H1 (cell line): ENCODE data around the gene KCNH5. TPM values are rescaled to one million over a fixed set of nuclear protein-coding genes. Genes with fewer than 3 reads are reported as not detected.

ENCODE experiments used
- CTCF ChIA-PET: fragments of 300-600 bp; sonication (Branson Sonifier 250); formaldehyde crosslinking; loops from one replicate; lab custom pipeline; 2021; ENCODE audit not compliant: partially characterized antibody; lab: Charles Lee
- POLR2A ChIA-PET: fragments of 300-600 bp; sonication (Branson Sonifier 250); formaldehyde crosslinking; loops from one replicate; lab custom pipeline; 2021; ENCODE audit warnings: inconsistent platforms; ENCODE audit not compliant: partially characterized antibody; lab: Charles Lee
- DNase-seq, 2 experiments: peaks; one replicate each; pipeline versions ENCODE4 v3.0.0 to v3.0.0-alpha.2; 2010 to 2022; ENCODE audit warnings: low spot score in 2 of 2, low read depth in 1 of 2, mixed read lengths in 1 of 2
- FAIRE-seq: peaks from 2 replicates; lab custom pipeline; 2011; peaks lifted over from hg19 to GRCh38; lab: Jason Lieb, UNC
- H2AFZ ChIP-seq: 2 replicates; pipeline ENCODE4 v1.8.1; 2012; ENCODE audit warnings: low read length, inconsistent platforms
- H2AK5ac ChIP-seq: 2 replicates; pipeline ENCODE4 v1.6.1; 2013; ENCODE audit warnings: low read depth, low read length
- H2BK120ac ChIP-seq: replicated peaks from 2 replicates; pipeline ENCODE3; 2013; ENCODE audit warnings: low read depth, low read length, inconsistent platforms
- H2BK12ac ChIP-seq: 2 replicates; pipeline ENCODE4 v1.6.1; 2013; ENCODE audit warnings: low read depth, low read length
- H2BK15ac ChIP-seq: 2 replicates; pipeline ENCODE4 v1.6.1; 2013; ENCODE audit warnings: low read length
- H2BK20ac ChIP-seq: 2 replicates; pipeline ENCODE4 v1.6.1; 2013; ENCODE audit warnings: low read length
- H2BK5ac ChIP-seq: 2 replicates; pipeline ENCODE4 v1.6.1; 2013; ENCODE audit warnings: low read depth, low read length
- H3K14ac ChIP-seq: 2 replicates; pipeline ENCODE4 v1.6.1; 2013; ENCODE audit warnings: inconsistent platforms; ENCODE audit not compliant: insufficient read length
- H3K18ac ChIP-seq: 2 replicates; pipeline ENCODE4 v1.6.1; 2013; ENCODE audit warnings: low read length; ENCODE audit errors: extremely low read depth
- H3K23ac ChIP-seq: 2 replicates; pipeline ENCODE4 v1.6.1; 2013; ENCODE audit warnings: inconsistent platforms; ENCODE audit not compliant: insufficient read length
- H3K23me2 ChIP-seq: 2 replicates; pipeline ENCODE4 v1.6.1; 2013; ENCODE audit warnings: low read depth, low read length
- H3K27ac ChIP-seq: 2 replicates; pipeline ENCODE4 v1.6.1; 2011; ENCODE audit warnings: low read depth, low read length, inconsistent platforms
- H3K27me3 ChIP-seq, 4 experiments: replicated peaks in 1 of 4; 1 replicate in 1 of 4; 2 replicates in 3 of 4; pipeline versions ENCODE4 v1.6.1 to v1.8.1; 2011 to 2013; ENCODE audit warnings: low read length in 3 of 4, mild to moderate bottlenecking in 3 of 4, inconsistent platforms in 2 of 4, mixed read lengths in 2 of 4, moderate library complexity in 1 of 4; ENCODE audit not compliant: control insufficient read depth in 3 of 4, insufficient read depth in 3 of 4; ENCODE audit errors: extremely low read depth in 1 of 4
- H3K36me3 ChIP-seq, 4 experiments: 2 replicates each; pipeline versions ENCODE4 v1.6.1 to v1.8.1; 2011 to 2013; ENCODE audit warnings: mild to moderate bottlenecking in 4 of 4, low read length in 3 of 4, moderate library complexity in 2 of 4, control low read depth in 1 of 4, inconsistent platforms in 1 of 4; ENCODE audit not compliant: insufficient read depth in 4 of 4, control insufficient read depth in 2 of 4
- H3K4ac ChIP-seq: replicated peaks from 2 replicates; pipeline ENCODE3; 2013; ENCODE audit warnings: low read length, low read depth, mixed read lengths, inconsistent platforms; ENCODE audit not compliant: insufficient read length
- H3K4me1 ChIP-seq, 4 experiments: replicated peaks in 1 of 4; 1 replicate in 1 of 4; 2 replicates in 3 of 4; pipeline versions ENCODE4 v1.6.1 to v1.8.1; 2011 to 2013; ENCODE audit warnings: low read length in 3 of 4, inconsistent platforms in 2 of 4, mixed read lengths in 1 of 4; ENCODE audit not compliant: insufficient read depth in 4 of 4, control insufficient read depth in 3 of 4
- H3K4me2 ChIP-seq, 2 experiments: 2 replicates each; pipeline versions ENCODE4 v1.6.1 to v1.8.1; 2011 to 2013; ENCODE audit warnings: low read depth in 2 of 2, low read length in 2 of 2, control low read depth in 1 of 2, inconsistent platforms in 1 of 2, mild to moderate bottlenecking in 1 of 2; ENCODE audit not compliant: insufficient read depth in 1 of 2
- H3K4me3 ChIP-seq, 4 experiments: fragments of 200-600, 300-600 bp in 1 of 4; sonication (generic), shearing (Covaris generic), sonication (Bioruptor Twin) in 1 of 4; 2 replicates each; pipeline versions ENCODE4 v1.5.1 to v1.8.1; 2011 to 2016; ENCODE audit warnings: low read length in 4 of 4, low read depth in 3 of 4, control low read depth in 2 of 4, inconsistent platforms in 2 of 4, mild to moderate bottlenecking in 2 of 4, mixed read lengths in 1 of 4, moderate library complexity in 1 of 4; ENCODE audit not compliant: insufficient read depth in 2 of 4; ENCODE audit errors: extremely low read depth in 1 of 4
- H3K56ac ChIP-seq: replicated peaks from 2 replicates; pipeline ENCODE3; 2013; ENCODE audit warnings: low read depth, mild to moderate bottlenecking, mixed read lengths, low read length, inconsistent platforms; ENCODE audit not compliant: insufficient read length
- H3K79me1 ChIP-seq: 2 replicates; pipeline ENCODE4 v1.6.1; 2013; ENCODE audit warnings: low read depth, low read length, control low read depth
- H3K79me2 ChIP-seq, 2 experiments: 2 replicates each; pipeline versions ENCODE4 v1.6.1 to v1.8.1; 2012 to 2013; ENCODE audit warnings: low read length in 2 of 2, mild to moderate bottlenecking in 2 of 2, inconsistent platforms in 1 of 2; ENCODE audit not compliant: insufficient read depth in 2 of 2, control insufficient read depth in 1 of 2
- H3K9ac ChIP-seq, 4 experiments: replicated peaks in 1 of 4; 1 replicate in 1 of 4; 2 replicates in 3 of 4; pipeline versions ENCODE4 v1.6.1 to v1.8.1; 2011 to 2013; ENCODE audit warnings: low read depth in 3 of 4, low read length in 3 of 4, control low read depth in 2 of 4, mild to moderate bottlenecking in 2 of 4, moderate library complexity in 2 of 4, inconsistent platforms in 1 of 4; ENCODE audit errors: extremely low read depth in 1 of 4
- H3K9me3 ChIP-seq, 2 experiments: 2 replicates each; pipeline versions ENCODE4 v1.6.1 to v1.8.1; 2012 to 2013; ENCODE audit warnings: mild to moderate bottlenecking in 2 of 2, moderate library complexity in 2 of 2, control low read depth in 1 of 2, inconsistent platforms in 1 of 2, low read depth in 1 of 2, low read length in 1 of 2, mixed read lengths in 1 of 2; ENCODE audit not compliant: insufficient read depth in 2 of 2
- H4K20me1 ChIP-seq, 2 experiments: replicated peaks in 1 of 2; 2 replicates each; pipeline versions ENCODE3 to v1.8.1; 2011 to 2013; ENCODE audit warnings: inconsistent platforms in 2 of 2, low read length in 2 of 2, mild to moderate bottlenecking in 1 of 2; ENCODE audit not compliant: insufficient read depth in 2 of 2, control insufficient read depth in 1 of 2
- H4K5ac ChIP-seq: 2 replicates; pipeline ENCODE4 v1.6.1; 2013; ENCODE audit warnings: low read length, low read depth, mixed read lengths, inconsistent platforms; ENCODE audit not compliant: insufficient read length
- H4K8ac ChIP-seq: 2 replicates; pipeline ENCODE4 v1.8.0; 2013; ENCODE audit warnings: mild to moderate bottlenecking, moderate library complexity, low read length, inconsistent platforms; ENCODE audit not compliant: insufficient read depth; ENCODE audit errors: extremely low read depth
- H4K91ac ChIP-seq: replicated peaks from 2 replicates; pipeline ENCODE3; 2013; ENCODE audit warnings: low read length, mixed read lengths, inconsistent platforms; ENCODE audit not compliant: insufficient read length
- WGBS, 2 experiments: shearing (Covaris generic) in 1 of 2; methylation state at CpG; one replicate each; pipeline versions ENCODE4 v1.1.6 to v1.1.7; 2013 to 2015; ENCODE audit warnings: low lambda C conversion rate in 2 of 2, mixed read lengths in 2 of 2, inconsistent platforms in 1 of 2, low coverage in 1 of 2, missing lambda C conversion rate in 1 of 2; ENCODE audit not compliant: insufficient replicate concordance in 2 of 2, insufficient coverage in 1 of 2, insufficient read length in 1 of 2; ENCODE audit errors: extremely low coverage in 1 of 2, missing lambda C conversion rate in 1 of 2; 5-methylcytosine and 5-hydroxymethylcytosine counted together
- polyA plus RNA-seq, 7 experiments: library from polyadenylated mRNA; depleted of rRNA in 3 of 7; stranded (reverse) in 5 of 7; unstranded in 2 of 7; fragments of >200 nt in 5 of 7; fragments of 200-250 nt in 2 of 7; gene quantifications; 1 replicate in 5 of 7; 2 replicates in 1 of 7; 4 replicates in 1 of 7; pipeline versions ENCODE4 v1.2.1 to v1.2.3, GENCODE V29; 2011 to 2013; ENCODE audit warnings: missing spikeins in 2 of 7, mixed read lengths in 2 of 7
- total RNA-seq: library from RNA; stranded (reverse); fragmentation: NEBNext Ultra II Directional; extraction: Animal tissue kit (Norgen Biotek cat#: 25700); gene quantifications from 2 replicates; pipeline ENCODE4 v1.2.1, GENCODE V29; 2021
- TF ChIP-seq, protein P1 (sequence below): IDR thresholded peaks from 2 replicates; pipeline ENCODE4 v1.6.1; 2012; ENCODE audit warnings: inconsistent platforms

KCNH5 gene
- total and polyA plus RNA-seq, 2 of the 8 experiments (the other 6 are each of a cell fraction or from before 2014, with no cell fraction given) = 0.24 to 0.50 TPM

DNA sequence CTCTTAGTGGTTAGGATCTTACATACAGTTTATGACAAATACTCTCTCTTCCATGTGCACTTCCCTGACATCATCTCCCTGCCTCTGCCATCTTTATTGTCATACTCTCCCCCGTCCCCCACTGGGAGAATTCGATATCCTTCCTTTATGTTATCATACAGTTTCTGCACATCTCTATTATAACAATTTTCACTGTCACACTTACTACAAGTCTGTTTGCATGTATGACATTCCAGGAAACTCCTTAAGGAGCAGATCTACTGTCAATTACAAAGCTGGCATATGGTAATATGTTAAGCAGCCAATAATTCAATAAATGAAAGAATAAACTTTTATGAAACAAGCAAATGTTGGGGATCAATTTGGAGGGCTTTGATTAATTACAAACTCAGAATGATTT lies 91.1 kb downstream of the KCNH5 start:
- TF ChIP-seq, protein P1, sequence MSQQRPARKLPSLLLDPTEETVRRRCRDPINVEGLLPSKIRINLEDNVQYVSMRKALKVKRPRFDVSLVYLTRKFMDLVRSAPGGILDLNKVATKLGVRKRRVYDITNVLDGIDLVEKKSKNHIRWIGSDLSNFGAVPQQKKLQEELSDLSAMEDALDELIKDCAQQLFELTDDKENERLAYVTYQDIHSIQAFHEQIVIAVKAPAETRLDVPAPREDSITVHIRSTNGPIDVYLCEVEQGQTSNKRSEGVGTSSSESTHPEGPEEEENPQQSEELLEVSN = no peak
- no peaks in the 10 kb centered on the region for H3K27me3 ChIP-seq
- no peak overlapping the region for H3K56ac ChIP-seq
- no peak overlapping the region for H3K9ac ChIP-seq
- H3K4me1 ChIP-seq = no peaks in the 10 kb centered on the region
- DNase-seq (no peak), FAIRE-seq (no peak)
- ChIA-PET CTCF (no interaction called here), POLR2A (no interaction called here)
- H4K91ac ChIP-seq = no peak overlapping the region
- H2AK5ac ChIP-seq = no peak overlapping the region
- no peak overlapping the region for H3K23ac ChIP-seq
- H2AFZ ChIP-seq = no peak overlapping the region
- H3K9me3 ChIP-seq = no peaks in the 10 kb centered on the region
- H2BK20ac ChIP-seq = no peak overlapping the region
- no peak overlapping the region for H2BK5ac ChIP-seq
- no peak overlapping the region for H3K18ac ChIP-seq
- no peaks in the 10 kb centered on the region for H4K20me1 ChIP-seq
- H2BK12ac ChIP-seq = no peak overlapping the region
- H3K4me2 ChIP-seq = no peak overlapping the region
- H3K79me2 ChIP-seq = no peaks in the 10 kb centered on the region
- H2BK120ac ChIP-seq = no peak overlapping the region
- H3K4ac ChIP-seq = no peak overlapping the region
- H4K5ac ChIP-seq = no peak overlapping the region
- no peaks in the 10 kb centered on the region for H3K79me1 ChIP-seq
- no peak overlapping the region for H4K8ac ChIP-seq
- H2BK15ac ChIP-seq = no peak overlapping the region
- no peak overlapping the region for H3K14ac ChIP-seq
- WGBS, 2 experiments = 82% methylated on average over 2 of the region's 2 CpGs; no CpG with 5 or more reads in 1 of the 2 experiments
- H3K23me2 ChIP-seq = no peaks in the 10 kb centered on the region
- H3K27ac ChIP-seq = no peak overlapping the region
- H3K36me3 ChIP-seq = no peaks in the 10 kb centered on the region
- H3K4me3 ChIP-seq = no peak overlapping the region
